SK-N-SH treated with all-trans-retinoic acid at 6 μM for 48 hours (cell line): ENCODE data around the gene ALOX5.

ENCODE experiments used
- ATAC-seq: fragments of 200-7000 bp; cut with Tn5 transposase; 3 replicates; pipeline ENCODE4 v1.9.1; 2020; ENCODE audit warnings: mild to moderate bottlenecking, moderate library complexity
- ARNTL ChIP-seq: fragments of 450-650 bp; formaldehyde crosslinking; IDR thresholded peaks from 2 replicates; pipeline ENCODE4 v1.5.0; 2020; ENCODE audit warnings: low read depth, mild to moderate bottlenecking, moderate library complexity, borderline replicate concordance
- BACH2 ChIP-seq: fragments of 250-450 bp; sonication (Bioruptor Pico); IDR thresholded peaks from 2 replicates; pipeline ENCODE4 v1.9.0; 2021; ENCODE audit warnings: mild to moderate bottlenecking, borderline replicate concordance
- CREB5 ChIP-seq: fragments of 250-450 bp; sonication (Bioruptor Pico); IDR thresholded peaks from 2 replicates; pipeline ENCODE4 v1.5.1; 2020; ENCODE audit warnings: low read depth, mild to moderate bottlenecking, moderate library complexity
- CSDC2 ChIP-seq: fragments of 250-450 bp; sonication (Bioruptor Pico); IDR thresholded peaks from 2 replicates; pipeline ENCODE4 v1.5.0; 2020; ENCODE audit warnings: mild to moderate bottlenecking, moderate library complexity
- ESRRG ChIP-seq: fragments of 250-450 bp; sonication (Bioruptor Pico); IDR thresholded peaks from 2 replicates; pipeline ENCODE4 v1.6.1; 2021; ENCODE audit warnings: mild to moderate bottlenecking
- GLIS3 ChIP-seq: fragments of 250-450 bp; sonication (Bioruptor Pico); IDR thresholded peaks from 2 replicates; pipeline ENCODE4 v1.5.0; 2020; ENCODE audit warnings: mild to moderate bottlenecking, moderate library complexity
- OSR1 ChIP-seq: fragments of 250-450 bp; sonication (Bioruptor Pico); IDR thresholded peaks from 2 replicates; pipeline ENCODE4 v1.8.0; 2022; ENCODE audit warnings: moderate library complexity, mild to moderate bottlenecking, inconsistent platforms
- PATZ1 ChIP-seq: fragments of 250-450 bp; sonication (Bioruptor Pico); IDR thresholded peaks from 2 replicates; pipeline ENCODE4 v1.8.0; 2020; ENCODE audit warnings: mild to moderate bottlenecking, moderate library complexity, borderline replicate concordance
- POU6F1 ChIP-seq: fragments of 250-450 bp; sonication (Bioruptor Pico); IDR thresholded peaks from 2 replicates; pipeline ENCODE4 v1.8.0; 2021; ENCODE audit warnings: low read depth, mild to moderate bottlenecking, moderate library complexity, borderline replicate concordance
- PPARA ChIP-seq: fragments of 250-450 bp; sonication (Bioruptor Pico); IDR thresholded peaks from 2 replicates; pipeline ENCODE4 v1.5.0; 2020; ENCODE audit warnings: mild to moderate bottlenecking, borderline replicate concordance
- RARB ChIP-seq: fragments of 250-450 bp; sonication (Bioruptor Pico); IDR thresholded peaks from 2 replicates; pipeline ENCODE4 v1.8.0; 2021; ENCODE audit warnings: mild to moderate bottlenecking, moderate library complexity
- TCF4 ChIP-seq: fragments of 250-450 bp; sonication (Bioruptor Pico); IDR thresholded peaks from 2 replicates; pipeline ENCODE4 v1.8.0; 2021; ENCODE audit warnings: mild to moderate bottlenecking, moderate library complexity, borderline replicate concordance
- TOX ChIP-seq: fragments of 250-450 bp; sonication (Bioruptor Pico); IDR thresholded peaks from 2 replicates; pipeline ENCODE4 v1.8.0; 2021; ENCODE audit warnings: mild to moderate bottlenecking, moderate library complexity, borderline replicate concordance
- TSHZ2 ChIP-seq: fragments of 250-450 bp; sonication (Bioruptor Pico); IDR thresholded peaks from 2 replicates; pipeline ENCODE4 v1.5.0; 2020; ENCODE audit warnings: mild to moderate bottlenecking, moderate library complexity
- ZC3H10 ChIP-seq: fragments of 250-450 bp; sonication (Bioruptor Pico); IDR thresholded peaks from 2 replicates; pipeline ENCODE4 v1.5.1; 2021; ENCODE audit warnings: mild to moderate bottlenecking, moderate library complexity
- ZFP3 ChIP-seq: fragments of 250-450 bp; sonication (Bioruptor Pico); IDR thresholded peaks from 2 replicates; pipeline ENCODE4 v1.5.0; 2020; ENCODE audit warnings: mild to moderate bottlenecking, moderate library complexity
- ZFP30 ChIP-seq: fragments of 450-650 bp; formaldehyde crosslinking; IDR thresholded peaks from 2 replicates; pipeline ENCODE4 v1.5.0; 2022; ENCODE audit warnings: mild to moderate bottlenecking, moderate library complexity
- ZNF565 ChIP-seq: fragments of 450-650 bp; formaldehyde crosslinking; conservative IDR thresholded peaks from 2 replicates; pipeline ENCODE4 v1.5.0; 2020; ENCODE audit warnings: low read depth, mild to moderate bottlenecking, moderate library complexity
- ZNF70 ChIP-seq: fragments of 450-650 bp; formaldehyde crosslinking; IDR thresholded peaks from 2 replicates; pipeline ENCODE4 v1.5.0; 2020; ENCODE audit warnings: mild to moderate bottlenecking, moderate library complexity

The ALOX5 gene

GRCh38 chr10:45433716-45434469 is 59.9 kb downstream of the ALOX5 start:
- ATAC-seq, result no peak
- TF ChIP-seq PPARA (CRISPR knock-in tag) (no peak), ZNF70 (CRISPR knock-in tag) (no peak), TSHZ2 (CRISPR knock-in tag) (no peak), BACH2 (CRISPR knock-in tag) (no peak), TCF4 (CRISPR knock-in tag) (no peak), PATZ1 (CRISPR knock-in tag) (no peak), ZFP30 (CRISPR knock-in tag) (no peak)

GRCh38 chr10:45437587-45438465 is 63.8 kb downstream of the ALOX5 start:
- TF ChIP-seq ZC3H10 (CRISPR knock-in tag), result no peak
- no peak for TF ChIP-seq GLIS3
- no peak for TF ChIP-seq CREB5 (CRISPR knock-in tag)
- TF ChIP-seq ZFP30 (CRISPR knock-in tag), result no peak
- TF ChIP-seq POU6F1 (CRISPR knock-in tag), result no peak
- TF ChIP-seq RARB (CRISPR knock-in tag), result no peak
- no peak for TF ChIP-seq TSHZ2 (CRISPR knock-in tag)
- no peak for TF ChIP-seq ZNF565 (CRISPR knock-in tag)
- TF ChIP-seq PPARA (CRISPR knock-in tag), result no peak
- no peak for TF ChIP-seq TOX (CRISPR knock-in tag)
- no peak for TF ChIP-seq OSR1 (CRISPR knock-in tag)
- TF ChIP-seq ESRRG (CRISPR knock-in tag), result no peak
- TF ChIP-seq TCF4 (CRISPR knock-in tag), result no peak
- no peak for TF ChIP-seq PATZ1 (CRISPR knock-in tag)
- no peak for TF ChIP-seq ZFP3 (CRISPR knock-in tag)
- TF ChIP-seq CSDC2 (CRISPR knock-in tag), result no peak
- TF ChIP-seq BACH2 (CRISPR knock-in tag), result no peak
- TF ChIP-seq ARNTL (CRISPR knock-in tag), result no peak
- no peak for ATAC-seq
